ENCODE measurements around the gene KCTD2. TPM values are rescaled to one million over a fixed set of nuclear protein-coding genes. Genes with fewer than 3 reads are reported as not detected.

KCTD2 gene, protein sequence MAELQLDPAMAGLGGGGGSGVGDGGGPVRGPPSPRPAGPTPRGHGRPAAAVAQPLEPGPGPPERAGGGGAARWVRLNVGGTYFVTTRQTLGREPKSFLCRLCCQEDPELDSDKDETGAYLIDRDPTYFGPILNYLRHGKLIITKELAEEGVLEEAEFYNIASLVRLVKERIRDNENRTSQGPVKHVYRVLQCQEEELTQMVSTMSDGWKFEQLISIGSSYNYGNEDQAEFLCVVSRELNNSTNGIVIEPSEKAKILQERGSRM
- total RNA-seq, result 24.2 TPM

DNA sequence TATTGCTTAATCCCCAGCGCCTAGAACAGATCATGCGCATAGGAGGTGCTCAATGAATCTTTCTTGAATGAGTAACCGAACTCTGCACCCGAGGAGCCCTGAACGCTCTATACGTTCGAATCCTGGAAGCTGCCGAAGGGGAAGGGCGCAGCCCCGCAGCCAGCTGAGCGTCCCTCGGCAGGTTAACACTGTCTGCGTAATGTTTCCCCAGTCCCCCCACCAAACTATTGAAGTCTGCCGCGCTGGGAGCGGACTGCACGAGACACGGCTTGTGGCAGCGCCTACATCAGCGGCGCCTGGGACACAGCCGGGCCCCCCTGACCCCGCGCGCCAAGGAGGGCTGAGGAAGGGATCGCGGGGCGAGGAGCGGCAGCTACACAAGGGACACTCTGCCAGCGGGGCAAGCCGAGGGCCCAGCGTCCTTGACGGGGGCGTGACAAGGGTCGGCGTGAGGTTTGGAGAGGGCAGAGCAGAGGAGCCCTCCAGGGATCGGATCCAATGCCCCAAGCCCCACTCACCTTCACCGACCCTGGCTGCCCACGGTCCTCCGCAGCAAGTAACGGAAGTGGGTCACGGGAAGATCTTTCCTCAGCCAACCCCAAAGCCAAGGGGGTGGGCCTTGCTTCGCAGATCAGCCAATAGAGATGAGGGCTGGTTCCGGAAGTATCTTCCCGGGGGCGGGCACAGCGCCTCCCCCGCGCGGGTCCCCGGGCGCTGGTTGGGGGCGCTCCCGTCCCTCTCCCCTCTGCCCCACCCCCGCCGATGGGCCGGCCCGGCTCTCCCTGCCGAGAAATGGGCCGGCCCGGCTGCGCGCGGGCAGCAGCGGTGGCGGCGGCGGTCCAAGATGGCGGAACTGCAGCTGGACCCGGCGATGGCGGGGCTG is at the start of gene KCTD2, which contains the start of gene ATP5PD:
TSS of gene KCTD2 (plus strand) at position 819 of the 883 bp plus-strand sequence. CDS start at position 845, 26 bp downstream.
TSS of gene ATP5PD (minus strand) at position 563 of the 883 bp plus-strand sequence. CDS start 4,319 bp downstream, outside the sequence.

DNA sequence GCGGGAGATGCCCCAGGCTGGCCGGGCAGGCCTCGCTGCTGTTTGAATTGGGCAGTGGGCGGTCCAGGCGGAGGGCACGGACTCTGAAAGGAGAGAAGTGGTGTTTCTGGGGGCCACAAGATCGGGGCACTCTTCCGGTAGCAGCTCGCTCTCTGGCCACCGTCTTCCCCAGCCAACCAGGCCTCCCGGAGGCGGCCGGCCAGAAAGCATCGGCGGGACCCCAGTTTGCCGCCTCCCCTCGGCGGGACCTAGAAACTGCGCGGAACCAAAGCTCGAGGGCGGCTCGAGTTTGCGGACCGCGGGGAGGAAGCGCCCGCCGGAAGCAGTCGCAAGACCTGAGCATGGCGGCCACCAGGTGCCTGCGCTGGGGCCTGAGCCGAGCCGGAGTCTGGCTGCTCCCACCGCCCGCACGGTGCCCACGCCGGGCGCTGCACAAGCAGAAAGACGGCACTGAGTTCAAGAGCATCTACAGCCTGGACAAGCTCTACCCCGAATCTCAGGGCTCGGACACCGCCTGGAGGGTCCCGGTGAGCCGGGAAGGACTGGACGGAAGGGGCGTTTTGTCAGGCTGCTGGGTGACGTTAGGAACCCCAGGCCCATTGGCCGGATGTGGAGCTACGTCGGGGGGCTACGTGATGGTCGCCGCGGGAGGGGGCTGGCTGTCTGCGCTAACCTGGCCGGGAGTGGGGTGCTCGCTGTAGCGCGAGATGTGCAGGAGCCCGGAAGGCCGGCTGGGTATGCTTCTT is 34.5 kb upstream of the KCTD2 start, which contains the start of gene MRPL58:
TSS of gene MRPL58 (plus strand) at position 325 of the 746 bp plus-strand sequence. CDS start at position 342, 17 bp downstream.

GRCh38 chr17:75087558-75088453 is 40.8 kb downstream of the KCTD2 start, which contains the start of gene SLC16A5:
Gene SLC16A5, plus strand, starts transcription at chr17:75087954. Its CDS starts 5,683 bp downstream, at chr17:75093637.

GRCh38 chr17:75109407-75110233 is 62.6 kb downstream of the KCTD2 start, which contains the start of gene ARMC7:
Gene ARMC7, plus strand, starts transcription at chr17:75109969. Its CDS starts 320 bp downstream, at chr17:75110289.

Other genes with a start within 250 kb of the KCTD2 start
- gene GRIN2C, start 187.3 kb upstream of the KCTD2 start, total RNA-seq, result 7.1 TPM
- 4.1 TPM for gene FDXR, start 174.2 kb upstream of the KCTD2 start, total RNA-seq
- 0.27 TPM for gene FADS6, start 153.6 kb upstream of the KCTD2 start, total RNA-seq
- gene USH1G, start 124.0 kb upstream of the KCTD2 start, total RNA-seq, result 0.66 TPM
- not detected for gene OTOP2, start 123.0 kb upstream of the KCTD2 start, total RNA-seq
- not detected for gene OTOP3, start 111.3 kb upstream of the KCTD2 start, total RNA-seq
- gene HID1, start 74.5 kb upstream of the KCTD2 start, total RNA-seq, result 16.0 TPM
- gene CDR2L, start 59.6 kb upstream of the KCTD2 start, total RNA-seq, result 9.7 TPM
- 25.1 TPM for gene MRPL58, start 34.6 kb upstream of the KCTD2 start, total RNA-seq
- gene ATP5PD, start 256 bp upstream of the KCTD2 start, total RNA-seq, result 148 TPM
- 8.0 TPM for gene SLC16A5, start 40.7 kb downstream of the KCTD2 start, total RNA-seq
- 4.1 TPM for gene ARMC7, start 62.7 kb downstream of the KCTD2 start, total RNA-seq
- gene NT5C, start 84.5 kb downstream of the KCTD2 start, total RNA-seq, result 59.9 TPM
- gene JPT1, start 107.3 kb downstream of the KCTD2 start, total RNA-seq, result 76.7 TPM
- 88.2 TPM for gene SUMO2, start 135.7 kb downstream of the KCTD2 start, total RNA-seq
- 43.7 TPM for gene NUP85, start 158.5 kb downstream of the KCTD2 start, total RNA-seq
- gene GGA3, start 214.4 kb downstream of the KCTD2 start, total RNA-seq, result 19.6 TPM
- gene MRPS7, start 214.7 kb downstream of the KCTD2 start, total RNA-seq, result 38.5 TPM
- 8.6 TPM for gene MIF4GD, start 224.0 kb downstream of the KCTD2 start, total RNA-seq
- 5.2 TPM for gene SLC25A19, start 242.2 kb downstream of the KCTD2 start, total RNA-seq

All from camera-type eye (tissue), 1 donor.